ENCODE data around the gene KAT7.

KAT7 gene

DNA sequence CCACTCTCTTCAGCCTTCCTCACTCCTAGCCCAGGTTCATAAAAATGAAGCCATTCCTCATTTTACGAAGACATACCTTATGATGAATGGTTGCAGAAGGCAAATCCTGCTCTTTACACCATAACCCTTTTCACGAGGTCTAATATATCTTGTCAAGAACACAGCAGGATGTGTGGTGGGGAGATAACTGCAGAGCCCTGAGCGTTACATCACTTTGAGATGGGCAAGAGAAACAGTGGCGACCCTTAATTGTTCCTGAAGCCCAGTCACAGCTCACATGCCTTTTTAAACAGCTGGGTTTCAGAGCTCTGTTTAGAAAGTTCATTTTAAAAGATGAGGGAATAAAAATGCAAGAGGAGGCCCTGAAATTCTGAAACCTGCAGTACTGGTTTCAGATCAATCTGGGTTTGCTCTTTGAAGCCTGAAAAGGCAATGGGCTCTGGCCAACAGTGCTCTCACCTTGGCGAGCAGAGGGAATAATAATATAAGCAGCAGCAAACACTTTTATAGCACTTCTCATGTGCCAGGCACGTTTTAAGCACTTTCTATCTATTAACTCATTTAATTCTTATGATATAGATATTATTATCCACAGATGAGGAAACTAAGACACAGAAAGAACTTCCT is 27.4 kb upstream of the KAT7 start:
- DNase-seq = no peak

DNA sequence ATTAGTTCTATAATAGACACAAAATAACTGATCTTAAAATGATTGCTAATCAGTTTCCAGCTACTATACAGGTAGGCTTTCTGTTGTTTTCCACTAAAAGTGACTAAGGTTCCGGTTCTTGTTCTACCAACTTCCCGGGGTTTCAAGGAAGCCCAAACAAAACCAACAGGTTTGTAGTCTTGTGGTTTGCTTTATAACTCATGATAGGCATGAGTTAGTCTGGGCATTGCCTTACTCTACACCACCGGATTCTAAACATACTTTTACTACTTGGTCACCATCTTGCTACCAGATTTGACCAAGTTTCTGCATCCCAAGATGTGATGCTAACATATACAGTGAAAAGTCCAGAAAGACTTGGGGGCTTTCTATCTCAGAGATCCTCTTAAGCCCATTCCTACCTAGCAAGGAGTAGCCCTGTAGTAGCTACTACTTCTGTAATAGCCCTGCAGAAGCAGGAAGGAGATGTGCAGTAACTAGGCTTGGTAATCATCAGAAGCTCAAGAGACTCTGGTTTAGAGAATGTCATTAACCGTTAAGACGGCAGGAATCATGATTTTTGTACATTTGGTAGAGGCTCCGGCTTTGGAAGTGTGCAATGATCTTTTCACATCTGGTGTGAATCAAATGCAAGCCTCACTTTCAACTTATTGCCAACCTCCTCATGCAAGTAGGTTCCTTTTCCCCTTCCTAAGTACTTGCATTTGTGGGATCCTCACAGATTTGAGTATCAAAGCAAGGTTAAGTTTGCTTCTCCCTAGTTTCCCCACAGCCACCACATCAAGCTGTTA is 26.1 kb upstream of the KAT7 start:
- DNase-seq = no peak

DNA sequence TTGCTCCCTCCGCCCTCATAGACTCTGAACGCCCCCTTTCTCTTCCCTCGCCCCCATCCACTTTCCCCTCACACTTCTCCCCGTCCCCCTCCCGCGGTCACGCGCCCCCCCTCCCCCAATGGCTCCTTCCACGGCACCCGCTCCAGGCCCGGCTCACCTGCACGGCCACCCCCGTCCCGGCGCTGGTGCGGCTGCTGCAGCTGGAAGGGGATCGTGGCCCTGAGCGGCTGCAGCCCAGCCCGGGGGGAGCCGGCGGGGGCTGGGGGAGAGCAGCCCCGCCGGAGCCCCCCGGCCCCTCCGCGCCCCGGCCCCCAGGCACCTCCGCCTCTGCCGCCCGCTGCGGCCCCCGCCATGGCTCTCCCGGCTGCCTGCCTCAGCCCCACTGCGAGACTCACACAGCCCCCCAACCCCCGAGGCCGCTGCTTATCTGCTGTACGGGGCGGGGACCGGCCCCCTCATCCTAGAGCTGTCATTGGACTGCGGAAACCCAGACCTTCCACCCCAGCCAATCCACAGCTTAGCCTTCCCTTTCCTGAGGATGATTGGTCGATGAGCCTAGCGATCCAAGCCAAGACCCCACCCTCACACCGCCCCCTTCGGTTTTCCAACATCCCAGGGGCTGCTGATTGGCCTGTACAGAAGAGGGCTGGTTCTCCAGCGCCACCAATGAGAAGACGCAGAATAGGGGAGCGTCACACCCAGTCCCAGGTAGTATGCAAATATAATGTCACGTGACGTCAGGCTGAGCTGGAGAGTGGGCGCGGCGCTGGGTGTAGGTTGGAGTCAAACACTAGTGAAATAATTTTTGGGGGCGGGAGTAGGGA is 24.5 kb upstream of the KAT7 start, which contains the start of gene FAM117A:
TSS of gene FAM117A (minus strand) at position 397 of the 824 bp plus-strand sequence. CDS start at position 353, 44 bp downstream.
- peak; percentile 97 for DNase-seq

DNA sequence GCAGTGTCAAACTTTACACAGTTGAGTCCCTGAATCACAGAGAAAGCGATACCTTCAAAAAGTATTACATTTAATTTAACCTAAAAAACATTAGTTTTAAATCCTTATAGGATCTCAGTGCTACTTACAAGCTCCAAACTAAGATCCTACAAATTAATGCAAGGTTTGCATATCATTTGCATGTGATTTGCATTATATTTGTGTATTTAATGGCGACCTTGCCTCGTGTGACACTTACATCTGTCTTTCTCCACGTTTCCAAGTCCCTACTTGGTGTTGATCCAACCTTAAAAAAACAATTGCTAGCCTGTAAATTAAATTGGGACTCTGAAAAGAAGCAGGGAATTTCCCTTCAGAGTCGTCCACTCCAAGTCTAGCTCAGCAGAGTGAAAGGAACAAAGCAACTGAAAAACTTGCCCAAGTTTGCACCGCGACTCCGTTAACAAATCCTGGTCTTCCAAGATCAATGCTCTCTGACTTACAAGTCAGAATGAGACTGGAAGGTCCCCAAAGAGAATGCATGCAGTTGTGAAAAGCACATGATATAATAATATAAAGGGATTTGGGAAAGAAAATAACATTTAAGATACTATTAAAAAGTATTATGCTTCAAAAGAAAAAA is 23.8 kb upstream of the KAT7 start:
- no peak for DNase-seq

DNA sequence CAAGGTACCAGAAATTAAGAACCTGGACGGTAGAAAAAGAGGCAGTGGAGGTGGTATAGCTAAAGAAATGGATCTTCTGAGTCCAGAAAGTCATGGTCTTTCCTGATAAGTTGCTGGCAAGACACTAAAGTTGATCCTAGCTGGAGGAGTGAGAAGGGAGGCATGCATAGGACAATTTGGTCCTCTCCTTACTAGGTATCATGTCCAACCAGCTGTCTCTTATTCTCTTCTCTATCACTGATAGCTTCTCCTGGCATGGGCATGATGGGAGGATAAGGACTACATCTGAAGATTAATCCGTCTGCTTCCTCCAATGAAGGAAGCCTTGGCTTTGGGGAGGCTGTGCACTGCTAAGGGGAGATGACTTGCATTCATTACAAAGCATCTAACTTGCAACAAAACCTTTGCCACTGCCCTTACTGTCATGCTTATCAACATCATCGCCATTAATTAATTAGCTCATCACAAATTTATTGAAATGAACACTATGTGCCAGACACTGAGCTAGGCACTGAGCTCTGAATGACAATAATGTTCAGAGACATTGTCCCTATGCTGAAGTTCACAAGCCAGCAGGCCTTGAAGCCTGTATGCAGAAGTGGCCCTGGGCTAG is 21.5 kb upstream of the KAT7 start:
- DNase-seq = no peak

DNA sequence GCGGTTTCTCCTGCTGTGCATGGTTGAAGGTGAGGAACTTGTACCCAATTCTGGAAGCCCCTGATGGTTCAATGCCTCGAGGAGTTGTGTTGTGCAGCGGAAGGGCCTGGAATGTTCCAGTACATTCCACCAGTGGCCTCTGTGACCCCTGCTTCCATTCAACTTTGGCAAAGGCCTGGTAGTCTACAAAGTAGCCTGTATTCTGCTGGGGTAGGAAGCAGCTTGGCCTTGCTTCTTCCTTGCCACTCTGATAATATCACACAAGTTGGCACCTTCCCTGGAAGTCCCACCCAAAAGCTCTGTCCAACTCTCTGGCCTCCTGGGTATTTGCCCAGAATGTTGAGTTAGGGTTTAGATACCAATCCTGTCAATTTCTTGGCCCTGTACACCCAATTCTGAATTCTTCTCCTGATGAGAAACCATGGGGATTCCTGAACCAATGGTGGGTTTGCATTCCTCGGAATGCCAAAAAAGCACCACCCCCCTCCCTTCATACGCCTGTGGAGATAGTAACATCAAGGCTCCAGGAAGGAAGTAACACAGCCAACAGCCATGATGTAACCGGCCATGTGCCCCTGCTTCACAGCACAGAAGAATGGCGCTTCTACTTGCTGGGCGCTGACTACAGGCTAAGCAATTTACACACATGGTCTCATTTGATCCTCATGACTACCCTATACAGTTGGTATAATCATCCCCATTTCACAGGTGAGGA is 12.8 kb upstream of the KAT7 start:
- no peak for DNase-seq

DNA sequence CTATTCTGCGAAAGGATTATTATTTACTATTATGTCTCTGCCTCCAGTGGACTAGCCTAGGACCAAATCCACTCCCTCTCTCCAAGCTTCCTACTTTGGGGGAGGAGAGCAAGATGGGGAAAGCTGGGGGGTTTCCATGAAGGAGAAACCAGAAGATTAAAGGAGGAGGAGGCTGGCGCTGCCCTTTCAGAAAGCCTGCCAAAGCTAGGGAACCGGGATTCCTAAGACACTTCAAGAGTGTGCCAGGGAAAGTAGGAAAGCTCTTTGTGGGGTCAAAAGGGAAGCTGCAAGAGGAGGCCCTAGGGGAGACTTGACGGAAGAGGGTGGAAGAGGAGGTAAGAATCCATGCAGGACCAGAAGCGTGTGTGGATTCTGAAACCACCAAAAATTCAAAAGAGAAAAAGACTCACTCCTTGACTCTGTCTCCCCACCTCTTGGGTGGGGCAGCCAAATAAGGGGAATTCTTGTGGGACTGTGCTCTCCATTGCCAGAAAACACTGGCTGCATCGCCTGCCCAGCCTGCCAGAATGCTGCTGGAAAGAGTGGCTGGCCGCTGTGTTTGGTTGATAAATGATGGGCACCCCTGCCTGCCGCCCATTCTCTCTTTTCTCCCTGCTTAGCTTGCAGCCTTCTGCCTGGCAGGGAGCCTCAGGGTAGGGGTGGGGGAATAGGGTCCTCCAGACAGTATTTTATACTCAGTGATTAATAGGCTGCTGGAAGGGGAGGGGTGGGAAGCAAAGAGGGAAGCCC is 11.8 kb upstream of the KAT7 start:
- DNase-seq = no peak

DNA sequence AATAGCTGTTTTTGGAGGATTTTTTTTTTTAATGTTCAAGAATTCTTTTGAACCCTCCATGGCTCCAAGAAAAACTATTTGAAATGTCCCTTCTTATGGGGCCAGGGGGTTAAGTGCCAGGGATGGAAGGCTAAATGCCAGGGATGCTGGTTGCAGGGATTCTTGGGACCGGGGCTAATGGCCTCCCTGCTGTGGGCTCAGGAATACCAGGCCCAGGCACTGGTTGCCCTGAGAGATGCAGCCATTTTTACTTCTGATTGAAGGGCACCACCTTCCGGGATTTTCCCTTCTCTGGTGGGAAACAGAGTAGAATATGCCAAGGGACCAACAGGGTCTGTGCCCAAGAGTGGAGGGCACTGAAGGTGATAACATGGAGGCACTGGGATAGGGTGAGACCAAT is 10.9 kb upstream of the KAT7 start:
- DNase-seq = no peak

DNA sequence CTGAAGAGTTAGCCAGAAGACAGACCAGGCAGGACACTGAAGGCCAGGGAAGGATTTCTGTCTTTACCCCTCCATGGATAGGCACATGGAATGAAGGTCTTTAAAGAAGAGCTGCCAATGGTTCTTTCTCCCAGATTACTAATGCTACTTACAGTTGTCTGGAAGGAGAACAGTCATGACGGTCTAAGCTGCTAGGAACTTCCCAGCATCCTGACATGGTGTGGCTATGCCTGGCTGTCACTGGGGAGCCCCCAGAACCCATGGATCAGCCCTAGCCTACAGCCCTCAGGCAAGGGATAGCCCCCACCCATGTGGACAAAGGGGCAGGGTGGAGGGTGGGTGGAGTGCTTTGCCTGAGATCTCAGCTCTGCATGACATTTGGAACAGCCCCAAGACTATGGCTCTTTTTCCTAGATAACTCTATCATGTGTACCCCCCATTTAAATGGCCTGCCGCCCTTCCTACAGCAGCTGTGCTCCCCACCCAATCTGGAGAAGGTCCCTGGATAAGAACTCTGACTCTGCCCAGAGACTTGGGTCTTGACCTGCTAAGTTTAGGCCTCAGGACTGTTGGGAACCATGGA is 9.2 kb upstream of the KAT7 start:
- DNase-seq = no peak

DNA sequence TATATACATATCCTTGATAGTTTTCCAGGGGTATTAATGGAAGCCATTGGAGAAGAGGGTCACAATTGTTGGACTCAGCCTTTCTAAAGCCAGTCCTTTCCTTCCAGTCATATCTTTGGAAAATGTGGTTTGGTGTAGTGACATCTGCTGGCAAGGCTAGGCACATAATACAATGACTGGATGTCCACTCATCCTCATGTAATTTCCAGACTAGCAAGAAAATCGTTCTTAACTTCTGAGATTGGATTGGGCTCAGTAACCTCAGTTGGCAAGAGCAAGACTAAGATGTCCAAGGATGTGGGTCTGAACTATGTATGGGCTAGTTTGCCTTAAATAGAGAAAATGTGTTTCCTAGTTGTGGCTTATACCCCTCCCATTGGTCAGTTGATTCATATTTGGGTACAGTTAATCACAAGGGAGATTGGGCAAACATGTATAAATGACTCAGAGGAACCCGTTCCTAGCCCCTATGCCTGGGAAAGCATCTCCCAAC is 8.7 kb upstream of the KAT7 start:
- DNase-seq = no peak

DNA sequence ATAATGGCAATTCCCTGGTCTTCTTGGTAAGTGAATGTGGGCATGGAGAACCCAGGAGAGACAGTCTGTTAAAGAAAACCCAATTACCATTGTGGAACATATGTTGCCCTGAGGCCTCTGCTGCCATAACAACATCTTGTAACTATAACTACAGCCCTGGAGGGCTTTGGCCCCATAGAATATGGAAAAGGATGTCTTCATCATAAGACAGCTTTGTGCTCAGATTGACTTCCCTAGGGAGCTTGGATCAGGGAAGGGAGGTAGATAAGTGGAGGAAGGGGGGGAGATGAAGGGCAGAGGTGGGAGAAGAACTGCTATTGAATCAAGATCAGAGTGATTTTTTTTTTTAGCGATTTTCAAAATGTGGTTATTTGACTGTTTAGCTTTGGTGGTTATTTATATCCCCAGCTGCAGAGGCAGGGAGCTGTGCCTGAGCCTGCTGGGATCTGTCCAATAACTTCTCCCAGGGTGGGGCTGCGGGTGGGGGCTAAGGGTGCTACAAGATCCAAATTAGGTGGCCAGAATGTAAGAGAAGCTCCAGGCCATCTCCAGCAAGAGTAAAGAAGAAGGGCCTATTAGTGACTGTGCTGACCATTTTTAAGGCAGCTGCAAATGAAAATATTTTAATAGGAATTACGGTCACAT is 5.3 kb upstream of the KAT7 start:
- DNase-seq = no peak

DNA sequence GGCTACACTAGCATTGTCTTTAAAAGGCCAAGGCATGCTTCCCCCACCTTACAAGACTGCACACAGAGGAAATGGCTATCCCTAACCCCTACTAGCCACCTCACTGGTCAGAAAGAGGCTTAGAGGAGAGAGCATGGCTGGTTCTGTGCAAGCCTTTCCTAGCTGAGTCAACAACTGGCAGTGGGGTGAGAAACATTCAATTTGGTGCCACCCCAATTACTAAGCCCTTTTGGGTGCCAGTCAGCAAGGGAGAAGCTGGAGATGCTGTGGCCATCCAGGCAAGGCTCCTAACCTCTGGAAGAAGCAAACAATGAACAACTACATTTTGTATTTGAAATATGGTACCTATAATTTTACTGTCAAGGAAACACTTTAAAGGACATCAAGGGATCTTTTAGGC is 4.7 kb upstream of the KAT7 start:
- no peak for DNase-seq

DNA sequence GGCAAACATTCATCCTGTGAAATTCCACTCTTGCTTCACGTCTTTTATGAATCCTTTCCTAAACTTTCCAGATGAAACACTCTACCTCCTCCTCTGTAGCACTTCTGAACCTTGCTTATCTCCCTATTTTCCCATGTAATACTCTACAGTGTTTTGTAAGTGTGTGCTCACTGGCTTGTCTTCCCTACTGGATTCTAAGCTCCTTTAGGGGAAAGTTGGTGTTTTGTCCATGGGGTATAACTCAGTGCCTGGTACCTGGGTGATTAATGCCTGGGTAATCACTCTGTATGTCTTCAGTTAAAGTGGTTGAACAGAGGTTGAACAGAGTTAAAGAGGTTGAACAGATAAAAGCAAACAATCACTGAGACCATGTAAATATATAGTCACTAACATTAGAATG is 3.8 kb upstream of the KAT7 start:
- no peak for DNase-seq

DNA sequence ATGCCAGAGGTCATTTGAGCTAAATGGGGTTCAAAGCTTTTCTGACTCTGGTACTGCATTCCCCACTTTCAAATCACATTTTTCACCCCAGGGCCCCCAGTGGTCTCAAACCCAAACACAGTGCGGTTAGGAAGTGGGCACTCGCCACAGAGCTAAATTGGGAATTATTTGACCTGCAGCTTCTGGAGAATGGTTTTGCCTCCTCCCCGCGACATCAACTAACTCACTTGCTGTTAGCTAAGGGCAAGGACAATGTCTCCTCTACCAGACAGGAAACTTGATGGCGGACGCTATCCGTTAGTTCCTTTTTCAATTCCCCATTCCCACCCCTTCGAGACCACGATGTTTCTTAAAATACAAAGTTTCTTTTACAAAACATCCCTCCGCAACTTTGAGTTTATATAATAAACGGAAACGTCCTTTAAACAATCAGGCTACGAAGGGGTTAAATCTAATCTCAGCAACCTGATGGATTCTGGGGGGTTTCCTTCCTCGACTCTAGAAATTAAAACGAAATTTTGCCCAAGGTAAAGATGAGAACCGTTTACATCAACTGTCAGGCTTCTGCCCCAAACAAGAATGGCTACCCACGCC is 500 bp upstream of the KAT7 start:
- no peak for DNase-seq

DNA sequence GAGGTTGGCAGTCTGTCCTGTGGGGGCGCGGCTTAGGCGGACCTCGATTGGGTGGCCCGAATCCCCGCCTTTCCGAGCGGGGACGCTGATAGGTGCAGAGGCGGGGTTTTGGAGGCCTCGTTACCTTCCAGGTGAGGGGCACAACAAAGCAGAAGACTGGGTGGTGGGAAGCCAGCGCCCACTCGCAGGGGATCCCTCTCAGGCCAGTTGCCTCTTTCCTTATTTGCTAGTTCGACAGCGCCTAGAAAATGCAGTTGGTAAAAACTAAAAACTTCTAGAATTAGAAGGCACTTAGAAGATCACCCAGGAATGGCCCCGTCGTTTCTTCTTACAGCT is 730 bp downstream of the KAT7 start:
- no peak for DNase-seq

DNA sequence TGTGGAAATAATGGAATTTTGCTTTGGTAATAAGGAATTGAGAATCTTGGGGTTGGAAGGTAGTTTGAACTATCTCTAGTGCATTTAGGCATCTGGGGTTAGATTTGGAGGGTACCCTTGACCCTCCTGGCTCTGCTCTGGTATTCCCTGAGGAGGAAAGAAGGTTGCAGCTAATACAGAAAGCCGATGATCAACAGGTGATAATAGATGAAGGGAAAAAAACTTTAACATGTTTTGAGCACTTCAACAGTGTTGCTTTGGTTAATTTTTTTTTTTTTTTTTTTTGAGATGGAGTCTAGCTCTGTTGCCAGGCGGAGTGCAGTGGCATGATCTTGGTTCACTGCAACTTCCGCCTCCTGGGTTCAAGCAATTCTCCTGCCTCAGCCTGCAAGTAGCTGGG is 4.8 kb downstream of the KAT7 start:
- no peak for DNase-seq

DNA sequence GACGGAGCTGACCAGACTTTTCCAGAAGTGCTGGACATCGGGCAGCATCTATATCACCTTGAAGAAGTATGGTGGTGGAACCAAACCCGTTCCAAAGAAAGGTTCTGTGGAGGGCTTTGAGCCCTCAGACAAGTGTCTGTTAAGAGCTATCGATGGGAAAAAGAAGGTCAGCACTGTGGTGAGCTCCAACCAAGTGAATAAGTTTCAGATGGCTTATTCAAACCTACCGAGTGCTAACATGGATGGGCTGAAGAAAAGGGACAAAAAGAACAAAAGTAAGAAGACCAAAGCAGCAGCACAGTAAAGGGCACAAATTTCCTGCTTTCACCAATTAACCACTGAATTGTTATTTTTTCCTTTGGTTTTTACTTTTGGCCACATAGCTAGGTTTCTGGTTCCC is 6.9 kb downstream of the KAT7 start:
- DNase-seq = no peak

DNA sequence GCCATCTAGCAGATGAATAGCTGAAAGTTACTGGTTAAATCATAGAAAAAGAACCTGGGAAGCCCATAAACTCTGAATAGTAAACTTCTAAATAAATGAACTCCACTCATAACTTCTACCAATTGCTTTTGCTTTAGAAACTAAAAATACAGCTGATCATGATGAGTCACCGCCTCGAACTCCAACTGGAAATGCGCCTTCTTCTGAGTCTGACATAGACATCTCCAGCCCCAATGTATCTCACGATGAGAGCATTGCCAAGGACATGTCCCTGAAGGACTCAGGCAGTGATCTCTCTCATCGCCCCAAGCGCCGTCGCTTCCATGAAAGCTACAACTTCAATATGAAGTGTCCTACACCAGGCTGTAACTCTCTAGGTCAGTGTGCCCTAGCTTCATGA is 9.7 kb downstream of the KAT7 start:
- DNase-seq = no peak

DNA sequence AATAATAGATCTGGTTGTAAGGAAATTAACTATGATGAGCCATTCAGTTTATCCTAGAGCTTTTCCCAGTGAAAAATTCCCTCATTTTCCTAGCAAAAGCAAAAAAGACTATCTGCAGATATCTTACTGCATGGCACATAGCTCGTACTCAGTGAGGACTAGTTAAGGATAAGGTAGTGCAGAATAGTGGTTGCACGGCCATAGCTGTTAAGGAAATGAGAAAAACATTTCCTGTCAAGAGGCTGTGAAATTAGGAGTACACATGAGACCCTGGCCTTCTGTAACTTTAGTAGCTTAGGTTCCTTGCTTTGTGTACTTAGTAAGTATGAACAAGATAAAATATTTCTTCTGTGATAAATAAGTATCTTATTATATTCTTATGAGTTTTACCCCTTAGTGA is 10.3 kb downstream of the KAT7 start:
- no peak for DNase-seq

DNA sequence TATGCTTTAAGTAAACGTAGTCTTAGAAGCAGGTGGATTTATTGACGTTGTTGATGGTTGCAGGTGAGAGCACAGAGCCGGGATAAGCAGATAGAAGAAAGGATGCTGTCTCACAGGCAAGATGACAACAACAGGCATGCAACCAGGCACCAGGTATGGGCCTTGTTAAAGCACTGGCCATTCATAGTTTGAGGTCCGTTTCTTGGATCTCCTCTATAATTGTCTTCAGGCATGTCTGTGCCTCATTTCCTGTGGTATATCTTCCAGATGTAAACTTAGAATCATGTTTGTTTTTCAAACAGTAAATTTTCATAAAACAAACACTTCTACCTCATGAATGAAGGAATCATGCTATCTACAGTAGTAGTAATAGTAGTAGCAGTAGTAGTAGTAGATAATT is 20.6 kb downstream of the KAT7 start:
- no peak for DNase-seq
